ENCODE measurements around the gene SND1.

The SND1 gene

DNA sequence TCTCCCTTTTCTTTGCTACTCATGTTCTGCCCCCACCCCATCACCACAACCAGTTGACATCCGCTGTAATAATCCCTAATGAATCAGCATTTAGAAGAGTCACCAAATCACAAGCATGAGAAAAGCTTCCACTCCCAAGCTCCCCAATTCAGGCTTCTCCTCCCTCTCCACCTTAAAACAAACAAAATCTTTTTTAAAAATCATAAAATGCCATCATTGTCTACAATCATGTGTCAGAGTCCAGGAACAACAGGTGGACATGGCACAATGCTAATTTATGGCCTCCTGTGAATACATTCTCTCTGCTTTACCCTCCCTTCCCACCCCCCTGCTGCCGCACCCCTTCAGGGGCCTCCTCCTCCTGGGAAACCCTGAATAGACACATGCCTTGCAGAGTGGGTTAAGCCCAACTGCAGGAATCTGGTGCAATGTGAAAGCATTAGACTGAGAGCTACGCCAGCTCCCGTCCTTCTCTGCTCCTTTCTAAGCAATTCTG is 375.5 kb downstream of the SND1 start:
- peak; percentile 37 for DNase-seq

- DNase-seq = no peak
Observed at GRCh38 chr7:128029405-128029995, 377.5 kb downstream of the SND1 start.

DNA sequence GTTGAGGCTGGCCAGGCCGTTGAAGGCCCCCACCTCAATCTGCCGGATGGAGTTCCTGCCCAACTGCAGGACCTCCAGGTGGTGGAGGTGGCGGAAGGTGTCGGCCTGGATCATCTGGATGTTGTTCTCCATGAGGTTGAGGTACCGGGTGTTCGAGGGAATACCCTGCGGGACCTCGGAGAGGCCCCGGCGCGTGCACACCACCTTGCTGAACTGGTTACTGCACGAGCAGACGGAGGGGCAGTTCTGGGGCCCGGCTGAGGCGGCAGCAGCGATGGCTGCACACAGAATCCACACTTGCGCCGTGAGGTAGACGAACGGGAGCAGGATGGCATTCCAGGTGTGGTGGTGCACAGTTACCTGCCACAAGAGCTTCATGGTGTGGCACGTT is 378.3 kb downstream of the SND1 start:
- DNase-seq = no peak

- DNase-seq = peak; percentile 40
Observed at GRCh38 chr7:128030654-128031611, 378.9 kb downstream of the SND1 start, which contains the start of gene LRRC4. LRRC4 (minus strand) TSS chr7:128031437; CDS start chr7:128030640, 797 bp downstream.

DNA sequence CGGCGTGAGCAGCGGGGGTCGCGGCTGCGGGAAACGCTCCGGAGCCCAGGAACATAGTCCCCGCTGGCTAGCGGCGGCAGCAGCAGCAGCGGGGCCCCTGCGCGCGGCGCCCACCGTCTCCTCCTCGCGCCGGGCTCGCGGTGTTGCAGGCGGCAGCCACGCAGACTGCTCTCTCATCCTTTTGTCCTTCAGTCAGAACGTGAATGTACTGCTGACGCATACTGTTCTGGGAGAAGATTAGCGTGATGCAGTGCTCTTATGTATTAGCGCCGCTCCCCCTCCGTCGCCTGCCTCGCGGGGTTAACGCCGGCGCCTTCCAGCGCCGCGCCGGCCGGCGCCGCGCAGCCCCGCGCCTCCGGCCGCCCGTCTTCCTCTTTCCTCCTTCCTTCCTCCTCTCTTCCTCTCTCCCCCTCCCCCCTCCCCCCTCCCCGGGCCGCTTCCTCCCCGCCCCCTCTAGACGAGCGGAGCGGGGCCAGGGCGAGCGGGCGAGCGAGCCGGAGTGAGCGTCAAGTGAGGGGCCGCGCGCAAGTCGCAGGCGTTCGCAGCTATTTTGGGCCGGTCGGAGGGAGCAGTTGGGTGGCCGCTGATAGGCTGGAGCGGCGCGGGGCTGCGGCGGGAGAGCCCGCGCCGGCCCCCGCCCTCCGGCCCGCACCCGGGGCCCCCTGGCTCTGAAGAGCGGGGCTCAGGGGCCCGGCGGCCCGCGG is 380.1 kb downstream of the SND1 start:
- DNase-seq = peak; percentile 89

DNA sequence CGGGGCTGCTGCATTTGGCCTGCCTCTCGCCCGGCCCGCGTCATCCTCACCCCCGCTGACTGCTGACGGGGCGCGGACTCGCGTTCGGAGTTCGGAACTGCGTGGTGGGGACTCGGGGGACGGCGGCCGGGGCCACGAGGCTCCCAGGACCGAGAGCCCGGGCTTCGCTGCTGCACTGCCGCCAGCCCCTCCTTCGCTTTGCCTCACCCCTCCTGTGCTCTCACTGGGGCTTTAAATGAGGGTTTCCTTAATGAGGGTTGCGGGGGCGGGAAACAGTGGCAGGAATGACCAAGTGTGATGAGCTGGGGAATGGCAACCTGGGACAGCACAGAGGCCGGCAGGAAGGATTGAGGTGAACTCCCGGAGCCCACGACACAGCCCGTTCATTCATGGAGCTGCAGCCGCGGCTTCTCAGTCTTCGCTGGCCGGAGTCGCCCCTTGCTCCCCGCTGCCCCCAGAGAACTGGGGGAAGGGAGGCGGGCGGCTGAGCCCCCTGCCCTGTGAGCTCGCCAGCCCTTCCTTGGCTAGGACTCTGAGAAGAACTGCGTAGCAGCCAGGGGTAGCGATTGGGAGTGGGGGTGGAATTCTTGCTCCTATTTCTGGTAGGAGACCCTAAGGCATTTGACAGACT is 380.7 kb downstream of the SND1 start:
- DNase-seq = no peak

GRCh38 chr7:128033246-128033645 is 381.3 kb downstream of the SND1 start:
- DNase-seq = no peak

DNA sequence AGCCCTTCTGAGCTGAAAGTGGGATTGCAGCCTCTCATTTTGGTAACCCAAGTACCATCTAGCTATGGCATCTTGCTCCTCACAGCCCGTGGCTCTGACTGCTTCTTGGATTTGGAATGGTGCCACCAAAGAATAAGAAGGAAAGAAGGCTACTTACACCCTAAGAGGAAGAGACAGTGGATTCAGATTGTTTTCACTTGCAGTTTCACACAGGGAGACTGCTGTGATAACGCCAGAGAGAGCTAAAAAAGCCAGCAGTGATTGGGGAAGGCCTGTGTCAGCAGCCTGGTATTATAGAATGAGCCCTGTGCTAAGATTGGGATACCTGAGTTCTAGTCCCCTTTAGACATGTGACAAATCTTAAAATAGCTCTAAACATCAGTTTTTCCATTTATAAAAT is 382.8 kb downstream of the SND1 start:
- DNase-seq = no peak

- DNase-seq = no peak
Observed at GRCh38 chr7:128035712-128036111, 383.7 kb downstream of the SND1 start.

GRCh38 chr7:128036226-128036940 is 384.4 kb downstream of the SND1 start:
- DNase-seq = no peak

DNA sequence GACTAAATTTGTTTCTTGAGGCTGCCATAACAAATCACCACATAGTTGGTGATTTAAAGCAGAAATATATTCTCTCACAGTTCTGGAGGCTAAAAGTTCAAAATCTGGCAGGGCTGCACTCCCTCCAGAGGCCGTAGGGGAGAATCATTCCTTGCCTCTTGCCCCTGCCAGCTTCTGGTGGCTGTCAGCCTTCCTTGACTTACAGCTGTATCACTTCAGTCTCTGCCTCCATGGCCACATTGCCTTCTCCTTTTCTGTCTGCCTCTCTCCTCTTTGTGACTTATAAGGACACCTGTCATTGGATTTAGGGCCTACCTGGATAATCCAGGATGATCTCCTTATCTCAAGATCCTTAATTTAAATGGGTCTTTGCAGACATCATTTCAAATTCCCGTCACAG is 385.1 kb downstream of the SND1 start:
- DNase-seq = no peak

DNA sequence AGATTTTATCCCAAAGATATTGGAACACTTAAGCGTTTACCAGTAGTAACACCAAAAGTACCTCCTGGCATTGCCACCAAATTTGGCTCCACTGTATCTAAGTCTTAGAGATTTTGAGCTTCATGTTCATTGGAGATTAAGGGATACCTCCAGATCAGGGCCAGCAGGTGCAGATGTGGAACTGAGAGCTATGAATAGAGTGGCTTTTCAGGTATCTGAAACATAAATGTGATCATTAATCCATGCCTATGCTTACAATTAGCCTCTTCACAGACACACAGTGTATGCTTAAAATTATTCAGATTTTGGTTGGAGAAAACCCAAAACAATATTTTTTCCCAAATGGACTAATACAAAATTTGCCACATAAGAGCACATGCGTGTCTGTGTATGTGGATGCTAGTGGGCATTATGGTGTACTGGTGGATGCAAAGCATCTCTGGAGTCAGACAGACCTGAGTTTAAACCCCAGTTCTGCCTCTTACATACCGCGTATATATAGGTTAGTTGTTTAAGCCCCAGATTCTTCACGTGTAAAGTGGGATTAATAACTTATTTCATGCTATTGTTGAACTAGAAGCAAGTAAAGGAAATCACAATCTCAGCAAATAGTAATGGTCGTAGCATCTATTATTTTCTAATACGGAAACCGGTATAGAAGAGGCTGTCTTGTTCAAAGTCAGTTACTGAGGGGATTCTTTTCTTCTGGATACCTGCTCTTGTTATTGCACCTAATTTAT is 386.1 kb downstream of the SND1 start:
- DNase-seq = no peak

- DNase-seq = no peak
Observed at GRCh38 chr7:128039544-128039953, 387.6 kb downstream of the SND1 start.

DNA sequence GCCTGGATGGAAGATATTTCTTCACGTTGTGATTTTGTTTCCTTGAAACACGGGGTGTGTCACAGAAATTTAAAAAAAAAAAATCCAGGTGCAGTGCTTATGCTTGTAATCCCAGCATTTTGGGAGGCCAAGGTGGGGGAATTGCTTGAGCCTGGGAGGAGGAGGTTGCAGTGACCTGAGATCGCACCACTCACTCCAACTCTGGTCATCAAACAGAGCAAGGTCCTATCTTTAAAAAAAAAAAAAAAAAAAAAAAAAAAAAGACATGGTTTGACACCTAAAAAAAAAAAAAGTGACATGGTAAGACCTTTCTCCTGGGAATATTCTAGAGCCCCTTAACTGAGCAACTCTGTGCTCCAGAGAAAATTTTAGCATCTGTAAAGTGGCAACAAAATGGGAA is 388.2 kb downstream of the SND1 start:
- no peak for DNase-seq

- DNase-seq = peak; percentile 66
Observed at GRCh38 chr7:128041203-128041602, 389.2 kb downstream of the SND1 start.

GRCh38 chr7:128042012-128042411 is 390.0 kb downstream of the SND1 start:
- DNase-seq = no peak

GRCh38 chr7:128044064-128044463 is 392.1 kb downstream of the SND1 start:
- no peak for DNase-seq

DNA sequence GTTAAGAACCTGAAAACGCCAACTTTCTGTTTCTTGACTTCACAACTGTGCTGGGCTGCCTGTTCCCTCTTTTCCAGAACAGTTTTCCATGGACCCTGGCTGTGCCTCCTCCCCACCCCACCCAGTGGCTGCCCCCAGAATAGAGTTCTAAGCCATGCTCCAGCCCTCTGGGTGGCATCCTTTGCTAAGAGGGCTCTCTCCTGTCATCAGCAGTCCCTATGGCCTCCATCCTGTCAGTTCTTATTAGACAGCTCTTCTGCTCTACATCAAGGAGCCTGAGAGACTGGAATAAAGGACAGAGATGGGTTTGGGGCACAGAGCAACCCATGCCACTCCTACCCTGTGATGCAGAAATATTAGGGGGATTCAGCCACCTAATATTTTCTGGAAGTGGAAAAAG is 393.2 kb downstream of the SND1 start:
- no peak for DNase-seq

DNA sequence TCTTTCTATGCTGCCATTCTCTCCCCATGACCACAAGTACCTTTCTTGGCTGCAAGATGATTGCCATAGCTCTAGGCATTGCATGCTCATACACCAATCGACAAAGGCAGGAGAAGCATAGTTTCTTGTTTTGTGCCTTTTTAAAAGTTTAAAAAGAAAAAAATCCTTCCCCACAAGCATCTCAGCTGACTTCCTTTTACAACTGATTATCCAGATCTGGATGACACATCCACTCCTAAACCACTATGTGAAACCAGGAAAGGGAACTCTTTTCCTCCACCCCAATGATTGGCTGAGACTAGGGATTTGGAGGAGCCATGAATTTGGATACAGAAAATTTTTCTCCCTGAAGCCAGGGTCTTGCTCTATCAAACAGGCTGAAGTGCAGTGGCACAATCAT is 393.8 kb downstream of the SND1 start:
- no peak for DNase-seq

DNA sequence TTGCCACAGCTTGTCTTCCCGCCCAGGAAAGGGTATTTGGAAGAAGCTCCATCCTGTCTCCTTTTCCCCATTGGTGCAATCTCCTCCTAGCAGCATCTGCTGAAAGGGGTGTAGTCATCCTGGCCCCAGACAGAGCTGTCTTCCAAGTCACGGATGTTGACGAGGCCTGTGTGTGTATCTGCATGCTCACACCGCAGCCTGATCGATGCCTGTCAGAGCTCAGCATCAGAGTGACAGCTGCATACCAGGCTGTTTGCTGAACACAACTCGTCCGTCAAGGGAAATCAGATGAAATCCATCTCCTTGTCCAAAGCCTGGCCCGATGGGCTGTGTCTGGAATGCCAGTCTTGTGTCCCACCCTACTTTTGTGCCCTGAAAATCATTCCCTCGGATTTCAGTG is 400.4 kb downstream of the SND1 start:
- no peak for DNase-seq

- DNase-seq = no peak
Observed at GRCh38 chr7:128053023-128053422, 401.0 kb downstream of the SND1 start.
